Endodermal cell (in vitro differentiated cells): ENCODE results near the gene BRDT. TPM values are rescaled to one million over a fixed set of nuclear protein-coding genes. Genes with fewer than 3 reads are reported as not detected.
"Not testable (repeated sequence)": the region's sequence is repeated elsewhere in the genome, so short reads cannot be mapped to it uniquely, and the experiment has no call there.

Source experiments
- DNase-seq: peaks from one replicate; pipeline ENCODE4 v3.0.0-alpha.2; 2017
- H3K27ac ChIP-seq: 2 replicates; pipeline ENCODE4 v1.5.1; 2013; ENCODE audit warnings: mild to moderate bottlenecking, low read depth, low read length, moderate library complexity
- H3K27me3 ChIP-seq: 2 replicates; pipeline ENCODE4 v1.6.1; 2013; ENCODE audit warnings: mild to moderate bottlenecking, low read length, moderate library complexity; ENCODE audit not compliant: insufficient read depth, control insufficient read depth, poor library complexity, severe bottlenecking
- H3K36me3 ChIP-seq: 2 replicates; pipeline ENCODE4 v1.7.0; 2013; ENCODE audit warnings: mild to moderate bottlenecking, low read length, moderate library complexity; ENCODE audit not compliant: control insufficient read depth, insufficient read depth
- H3K4me1 ChIP-seq: one replicate; pipeline ENCODE4 v1.7.0; 2013; ENCODE audit warnings: low read length; ENCODE audit not compliant: control insufficient read depth, insufficient read depth
- H3K4me3 ChIP-seq: 2 replicates; pipeline ENCODE4 v1.5.1; 2013; ENCODE audit warnings: mild to moderate bottlenecking, low read length, moderate library complexity
- H3K9ac ChIP-seq: 2 replicates; pipeline ENCODE4 v1.6.1; 2013; ENCODE audit warnings: mild to moderate bottlenecking, low read length, moderate library complexity; ENCODE audit not compliant: poor library complexity, severe bottlenecking; ENCODE audit errors: extremely low read depth
- H3K9me3 ChIP-seq: 2 replicates; pipeline ENCODE4 v1.6.1; 2013; ENCODE audit warnings: mild to moderate bottlenecking, low read length, moderate library complexity; ENCODE audit not compliant: control insufficient read depth
- H3K27ac Mint-ChIP-seq: 2 replicates; pipeline ENCODE4 v1.8.0; 2020; ENCODE audit warnings: mixed read lengths
- H3K27me3 Mint-ChIP-seq: 2 replicates; pipeline ENCODE4 v1.8.0; 2021; ENCODE audit warnings: mild to moderate bottlenecking, mixed read lengths; ENCODE audit not compliant: insufficient read depth
- H3K36me3 Mint-ChIP-seq: 2 replicates; pipeline ENCODE4 v1.8.0; 2020; ENCODE audit warnings: low read depth, mixed read lengths
- H3K4me1 Mint-ChIP-seq: 2 replicates; pipeline ENCODE4 v1.8.0; 2020; ENCODE audit warnings: mixed read lengths
- H3K4me3 Mint-ChIP-seq: 2 replicates; pipeline ENCODE4 v1.8.0; 2020; ENCODE audit warnings: mild to moderate bottlenecking, moderate library complexity, mixed read lengths
- H3K9me3 Mint-ChIP-seq: 2 replicates; pipeline ENCODE4 v1.8.0; 2020; ENCODE audit warnings: mild to moderate bottlenecking, mixed read lengths
- CTCF ChIP-seq: fragments of 200-600 bp; sonication (generic); conservative IDR thresholded peaks from 2 replicates; pipeline ENCODE4 v1.5.0; 2021; ENCODE audit warnings: antibody characterized with exemption, mild to moderate bottlenecking
- WGBS, 2 experiments: methylation state at CpG; one replicate each; pipeline versions ENCODE4 v1.1.5 to v1.1.7; 2013; ENCODE audit warnings: missing lambda C conversion rate in 2 of 2, mixed read lengths in 1 of 2; ENCODE audit not compliant: insufficient coverage in 1 of 2, insufficient read length in 1 of 2; 5-methylcytosine and 5-hydroxymethylcytosine counted together
- total RNA-seq, 2 donors: library from RNA; stranded (reverse); fragmentation: NEBNext Ultra II Directional in 1 of 2; extraction: Animal tissue kit (Norgen Biotek cat#: 25700) in 1 of 2; gene quantifications; 2 replicates in 1 of 2; 3 replicates in 1 of 2; pipeline ENCODE4 v1.2.1, GENCODE V29; 2021

Gene BRDT
- total RNA-seq, 2 donors from 2014 or later: 2.3 to 4.4 TPM

GRCh38 chr1:92016720-92017316 is 67.6 kb downstream of the BRDT start:
- no peak overlapping the region for H3K4me3 ChIP-seq
- 90% methylated on average over 3 to 5 of the region's 5 CpGs for WGBS, 2 experiments
- H3K9ac ChIP-seq: no peak overlapping the region
- no peak overlapping the region for H3K27ac ChIP-seq
- H3K9me3 Mint-ChIP-seq: peaks cover 5% of the 10 kb centered on the region
- no peaks in the 10 kb centered on the region for H3K36me3 Mint-ChIP-seq
- H3K4me1 Mint-ChIP-seq: peaks cover 3% of the 10 kb centered on the region
- no peaks in the 10 kb centered on the region for H3K36me3 ChIP-seq
- peaks cover 19% of the 10 kb centered on the region for H3K27me3 Mint-ChIP-seq
- no peaks in the 10 kb centered on the region for H3K9me3 ChIP-seq
- DNase-seq: no peak
- peaks cover 19% of the 10 kb centered on the region for H3K27me3 ChIP-seq
- no peak overlapping the region for H3K4me3 Mint-ChIP-seq
- no peaks in the 10 kb centered on the region for H3K4me1 ChIP-seq
- no peak overlapping the region for H3K27ac Mint-ChIP-seq
- TF ChIP-seq CTCF: no peak

DNA sequence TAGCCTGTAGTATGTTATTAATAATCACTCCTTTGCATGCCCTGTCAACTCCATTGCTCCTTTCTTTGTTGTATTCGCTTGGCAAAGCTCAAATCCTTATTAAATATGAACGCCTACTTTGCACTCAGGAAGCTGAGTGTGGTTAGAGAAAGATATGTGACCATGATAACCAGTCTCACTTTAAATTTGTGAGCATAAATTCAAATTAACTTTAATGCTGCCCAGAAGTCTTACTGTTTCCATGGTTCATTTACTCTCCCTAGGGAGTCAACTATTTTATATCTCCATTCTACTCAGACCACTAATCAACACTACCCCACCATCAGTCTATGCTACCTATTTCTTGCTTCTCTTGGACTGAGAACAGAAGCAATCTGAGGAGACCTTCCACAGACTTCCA is 68.5 kb downstream of the BRDT start:
- DNase-seq: no peak
- TF ChIP-seq CTCF: no peak
- peaks cover 7% of the 10 kb centered on the region for H3K9me3 Mint-ChIP-seq
- WGBS, 2 experiments: 91% methylated on average over 2 of the region's 2 CpGs; no CpG with 5 or more reads in 1 of the 2 experiments
- H3K4me1 Mint-ChIP-seq: peaks cover 3% of the 10 kb centered on the region
- H3K36me3 ChIP-seq: no peaks in the 10 kb centered on the region
- peaks cover 19% of the 10 kb centered on the region for H3K27me3 ChIP-seq
- no peak overlapping the region for H3K4me3 ChIP-seq
- H3K27ac ChIP-seq: no peak overlapping the region
- no peak overlapping the region for H3K4me3 Mint-ChIP-seq
- H3K27me3 Mint-ChIP-seq: peaks cover 20% of the 10 kb centered on the region
- no peak overlapping the region for H3K27ac Mint-ChIP-seq
- H3K9ac ChIP-seq: no peak overlapping the region
- H3K9me3 ChIP-seq: no peaks in the 10 kb centered on the region
- no peaks in the 10 kb centered on the region for H3K4me1 ChIP-seq
- H3K36me3 Mint-ChIP-seq: no peaks in the 10 kb centered on the region

DNA sequence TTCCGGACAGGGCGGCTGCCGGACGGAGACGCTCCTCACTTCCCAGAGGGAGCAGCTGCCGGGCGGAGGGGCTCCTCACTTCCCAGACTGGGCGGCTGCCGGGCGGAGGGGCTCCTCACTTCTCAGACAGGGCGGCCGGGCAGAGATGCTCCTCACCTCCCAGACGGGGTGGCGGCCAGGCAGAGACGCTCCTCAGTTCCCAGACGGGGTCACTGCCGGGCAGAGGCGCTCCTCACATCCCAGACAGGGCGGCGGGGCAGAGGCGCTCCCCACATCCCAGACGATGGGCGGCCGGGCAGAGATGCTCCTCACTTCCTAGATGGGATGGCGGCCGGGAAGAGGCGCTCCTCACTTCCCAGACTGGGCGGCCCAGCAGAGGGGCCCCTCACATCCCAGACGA is 76.8 kb downstream of the BRDT start:
- H3K4me3 Mint-ChIP-seq, H3K9me3 ChIP-seq, H3K27ac Mint-ChIP-seq, H3K27ac ChIP-seq, H3K36me3 Mint-ChIP-seq, H3K9ac ChIP-seq, DNase-seq, H3K4me3 ChIP-seq, H3K4me1 Mint-ChIP-seq, H3K36me3 ChIP-seq, H3K4me1 ChIP-seq: not testable (repeated sequence)
- 92 to 96% methylated on average over 5 to 29 of the region's 29 CpGs for WGBS, 2 experiments
- H3K27me3 ChIP-seq: peaks cover 27% of the 10 kb centered on the region
- Mint-ChIP-seq H3K27me3 (peaks cover 23% of the 10 kb centered on the region), H3K9me3 (peaks cover 36% of the 10 kb centered on the region)

GRCh38 chr1:92026806-92027205 is 77.6 kb downstream of the BRDT start:
- Histone ChIP-seq H3K4me3 (no peak overlapping the region), H3K27me3 (peaks cover 32% of the 10 kb centered on the region), H3K9ac (no peak overlapping the region), H3K27ac (no peak overlapping the region), H3K4me1 (no peaks in the 10 kb centered on the region), H3K9me3 (no peaks in the 10 kb centered on the region), H3K36me3 (no peaks in the 10 kb centered on the region)
- 96 to 98% methylated on average over 3 to 9 of the region's 9 CpGs for WGBS, 2 experiments
- H3K4me1 Mint-ChIP-seq: peaks cover 10% of the 10 kb centered on the region
- no peak for DNase-seq
- no peak overlapping the region for H3K4me3 Mint-ChIP-seq
- H3K36me3 Mint-ChIP-seq: peaks cover 1% of the 10 kb centered on the region
- H3K27ac Mint-ChIP-seq: no peak overlapping the region
- peaks cover 30% of the 10 kb centered on the region for H3K9me3 Mint-ChIP-seq
- peaks cover 28% of the 10 kb centered on the region for H3K27me3 Mint-ChIP-seq
- TF ChIP-seq CTCF: no peak
